GM12872 (cell line): ENCODE data around the gene NHLRC3.

Source experiments
- TF ChIP-seq, protein P1 (sequence below): IDR thresholded peaks from 3 replicates; pipeline ENCODE4 v1.5.1; 2011; ENCODE audit warnings: low read depth, mild to moderate bottlenecking, low read length, moderate library complexity; ENCODE audit not compliant: insufficient read depth

NHLRC3 gene, protein sequence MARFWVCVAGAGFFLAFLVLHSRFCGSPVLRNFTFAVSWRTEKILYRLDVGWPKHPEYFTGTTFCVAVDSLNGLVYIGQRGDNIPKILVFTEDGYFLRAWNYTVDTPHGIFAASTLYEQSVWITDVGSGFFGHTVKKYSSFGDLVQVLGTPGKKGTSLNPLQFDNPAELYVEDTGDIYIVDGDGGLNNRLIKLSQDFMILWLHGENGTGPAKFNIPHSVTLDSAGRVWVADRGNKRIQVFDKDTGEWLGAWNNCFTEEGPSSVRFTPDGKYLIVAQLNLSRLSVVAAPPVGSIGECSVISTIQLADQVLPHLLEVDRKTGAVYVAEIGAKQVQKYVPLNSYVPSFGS

DNA sequence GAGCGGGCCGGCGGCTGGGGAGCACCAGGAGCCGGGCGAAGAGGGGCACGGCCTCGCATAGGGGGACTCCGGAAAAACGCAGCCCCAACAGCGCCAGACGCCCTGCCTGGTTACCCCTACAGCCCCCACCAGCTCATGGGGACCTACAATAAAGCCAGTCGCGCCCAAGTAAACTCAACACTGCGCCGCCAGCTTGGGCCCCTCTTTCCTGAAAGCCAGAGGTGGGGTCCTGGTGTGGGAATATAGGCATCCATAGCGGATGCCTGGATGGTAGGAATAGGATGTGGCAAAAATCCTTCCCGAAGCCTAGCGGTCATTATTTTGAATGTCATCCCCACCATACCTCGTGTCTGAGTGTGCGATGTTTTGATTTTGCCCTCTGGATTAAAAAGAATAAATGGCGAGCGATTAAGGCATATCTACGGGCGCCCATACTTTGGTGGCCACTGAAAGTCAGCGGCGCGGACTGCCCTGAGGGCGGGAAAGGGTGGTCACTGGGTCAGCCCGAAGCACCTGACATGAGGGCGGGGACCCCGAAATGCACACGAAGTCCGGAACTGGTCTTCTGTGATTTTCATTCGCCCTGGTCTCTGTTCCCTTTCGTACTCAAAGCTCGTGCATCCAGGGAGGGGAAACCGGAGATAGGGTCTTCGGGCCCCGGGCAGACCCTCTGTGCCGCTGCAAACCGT is at the start of gene NHLRC3, which contains the start of gene PROSER1:
NHLRC3 (plus strand) TSS at position 577 of the 689 bp plus-strand sequence. CDS start 184 bp downstream, outside the sequence.
PROSER1 (minus strand) TSS at position 210 of the 689 bp plus-strand sequence. CDS start 847 bp downstream, outside the sequence.
- TF ChIP-seq, protein P1, sequence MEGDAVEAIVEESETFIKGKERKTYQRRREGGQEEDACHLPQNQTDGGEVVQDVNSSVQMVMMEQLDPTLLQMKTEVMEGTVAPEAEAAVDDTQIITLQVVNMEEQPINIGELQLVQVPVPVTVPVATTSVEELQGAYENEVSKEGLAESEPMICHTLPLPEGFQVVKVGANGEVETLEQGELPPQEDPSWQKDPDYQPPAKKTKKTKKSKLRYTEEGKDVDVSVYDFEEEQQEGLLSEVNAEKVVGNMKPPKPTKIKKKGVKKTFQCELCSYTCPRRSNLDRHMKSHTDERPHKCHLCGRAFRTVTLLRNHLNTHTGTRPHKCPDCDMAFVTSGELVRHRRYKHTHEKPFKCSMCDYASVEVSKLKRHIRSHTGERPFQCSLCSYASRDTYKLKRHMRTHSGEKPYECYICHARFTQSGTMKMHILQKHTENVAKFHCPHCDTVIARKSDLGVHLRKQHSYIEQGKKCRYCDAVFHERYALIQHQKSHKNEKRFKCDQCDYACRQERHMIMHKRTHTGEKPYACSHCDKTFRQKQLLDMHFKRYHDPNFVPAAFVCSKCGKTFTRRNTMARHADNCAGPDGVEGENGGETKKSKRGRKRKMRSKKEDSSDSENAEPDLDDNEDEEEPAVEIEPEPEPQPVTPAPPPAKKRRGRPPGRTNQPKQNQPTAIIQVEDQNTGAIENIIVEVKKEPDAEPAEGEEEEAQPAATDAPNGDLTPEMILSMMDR = no peak

DNA sequence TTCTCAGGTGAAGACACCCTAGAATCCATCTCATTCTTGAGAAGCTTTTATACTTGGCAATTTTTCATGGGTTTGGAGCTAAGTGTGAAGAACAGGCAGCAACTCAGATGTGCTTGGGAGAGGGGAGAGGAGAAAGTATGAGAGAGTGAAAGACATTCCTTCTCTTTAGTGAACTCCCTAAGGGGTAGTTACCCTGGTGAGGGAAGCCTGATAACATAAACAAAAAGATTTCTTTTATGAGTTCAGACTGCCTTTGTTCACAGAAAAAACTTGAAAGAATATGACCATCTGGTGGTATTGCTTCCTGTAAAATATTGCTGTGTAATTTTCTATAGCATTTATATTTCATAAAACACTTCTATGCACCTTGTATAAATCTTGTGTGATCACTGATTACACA is 47.6 kb upstream of the NHLRC3 start, which contains the start of gene STOML3:
STOML3 (minus strand) TSS at position 139 of the 400 bp plus-strand sequence; CDS start at position 29, 110 bp downstream.
- TF ChIP-seq, protein P1 = no peak

DNA sequence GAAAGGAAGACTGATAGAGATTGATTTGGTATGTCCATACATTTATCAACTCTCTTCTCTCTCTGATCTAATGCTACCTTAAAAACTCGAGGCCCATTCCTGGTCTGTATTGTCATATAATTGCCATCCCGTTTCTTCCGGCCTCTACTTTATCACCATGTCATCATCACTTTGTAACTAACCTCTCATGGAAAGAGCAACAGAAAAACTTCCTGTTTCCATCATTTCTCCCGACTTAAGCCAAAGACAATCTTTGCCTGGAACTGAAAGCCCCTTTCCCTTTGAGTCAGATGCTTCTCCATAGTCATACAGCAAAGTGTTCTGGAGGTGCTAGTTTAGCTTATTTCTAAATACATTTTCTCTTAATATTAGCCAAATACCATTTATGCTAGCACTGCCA is 44.9 kb upstream of the NHLRC3 start:
- TF ChIP-seq, protein P1 = no peak

DNA sequence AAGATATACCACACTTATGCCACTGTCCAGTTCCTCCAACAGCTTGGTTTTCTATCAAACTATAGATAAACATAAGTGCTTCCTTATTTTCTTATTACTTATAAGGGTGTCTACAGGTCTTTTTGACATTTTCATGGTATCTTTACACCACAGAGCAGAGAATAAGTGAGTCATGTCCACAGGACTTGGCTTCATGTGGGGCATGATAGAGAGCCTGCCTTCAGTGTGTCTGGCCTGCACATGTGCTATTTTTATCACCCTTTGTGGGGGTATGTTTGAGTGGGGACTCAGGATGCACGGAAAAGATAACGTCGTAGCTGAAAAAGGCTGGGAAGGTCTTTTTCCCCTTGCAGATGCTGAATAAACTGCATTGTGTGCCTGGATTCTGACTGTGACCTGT is 39.5 kb upstream of the NHLRC3 start:
- TF ChIP-seq, protein P1 = no peak

DNA sequence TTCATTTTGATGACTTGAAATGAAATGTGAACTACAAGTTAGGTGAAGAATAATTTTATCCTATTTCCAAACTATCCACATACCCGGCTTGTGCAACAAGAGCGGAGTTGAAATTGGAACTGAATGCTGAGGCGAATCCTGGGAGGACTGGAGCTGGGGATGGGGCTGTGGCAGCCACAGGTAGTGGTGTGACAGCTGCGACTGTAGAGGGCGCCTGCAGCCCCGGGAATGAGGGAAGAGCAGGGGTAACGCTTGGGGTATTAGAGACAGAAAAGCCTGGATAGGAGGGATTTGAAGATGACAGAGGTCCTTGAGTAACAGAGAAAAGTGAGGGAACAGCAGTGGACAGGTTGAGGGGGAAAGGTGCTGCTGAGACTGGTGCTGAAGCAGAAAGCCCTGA is 25.6 kb upstream of the NHLRC3 start:
- TF ChIP-seq, protein P1 = no peak

DNA sequence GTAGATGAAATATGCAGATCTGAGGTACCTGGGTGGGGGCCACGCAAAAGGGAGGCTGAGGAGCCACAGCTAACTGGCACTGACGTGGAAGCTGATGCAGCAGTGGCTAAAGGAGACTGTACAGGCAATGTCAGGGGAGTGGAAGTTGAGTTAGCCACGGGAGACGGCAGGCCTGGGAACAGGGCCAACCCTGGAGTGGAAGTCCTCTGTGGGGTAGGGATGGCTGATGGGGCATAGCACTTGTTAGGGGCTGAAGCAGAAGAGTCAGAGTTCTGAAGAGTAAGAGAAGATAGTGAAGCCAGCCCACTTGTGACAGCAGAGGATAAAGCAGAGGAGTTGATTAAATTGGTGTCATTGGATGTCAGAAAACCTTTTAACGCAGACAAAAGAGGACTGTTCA is 24.8 kb upstream of the NHLRC3 start:
- TF ChIP-seq, protein P1 = no peak

DNA sequence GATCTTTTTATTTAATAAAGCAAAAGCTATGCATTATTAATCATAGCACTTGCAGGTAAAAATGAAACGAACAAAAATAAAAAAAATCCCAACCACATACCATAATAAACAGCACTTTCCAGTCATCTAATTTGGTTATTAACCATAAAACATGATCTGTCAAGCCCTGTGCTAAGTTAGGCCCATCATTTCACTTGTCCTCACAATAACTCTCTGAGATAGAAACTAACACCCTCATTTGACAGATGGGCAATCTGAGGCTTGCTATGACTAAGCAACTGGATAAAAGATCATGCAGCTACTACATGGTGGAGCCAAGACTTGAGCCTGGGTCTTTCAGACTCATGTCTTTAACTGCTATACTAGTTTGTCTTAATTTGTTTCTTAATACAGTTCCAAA is 22.2 kb upstream of the NHLRC3 start:
- TF ChIP-seq, protein P1 = no peak
